ENCODE measurements around the gene MOCOS. TPM values are rescaled to one million over a fixed set of nuclear protein-coding genes. Genes with fewer than 3 reads are reported as not detected.

MOCOS gene
- total and polyA plus RNA-seq, 2 of the 8 experiments (the other 6 are each of a cell fraction or from before 2014, with no cell fraction given), result 4.7 to 5.8 TPM

DNA sequence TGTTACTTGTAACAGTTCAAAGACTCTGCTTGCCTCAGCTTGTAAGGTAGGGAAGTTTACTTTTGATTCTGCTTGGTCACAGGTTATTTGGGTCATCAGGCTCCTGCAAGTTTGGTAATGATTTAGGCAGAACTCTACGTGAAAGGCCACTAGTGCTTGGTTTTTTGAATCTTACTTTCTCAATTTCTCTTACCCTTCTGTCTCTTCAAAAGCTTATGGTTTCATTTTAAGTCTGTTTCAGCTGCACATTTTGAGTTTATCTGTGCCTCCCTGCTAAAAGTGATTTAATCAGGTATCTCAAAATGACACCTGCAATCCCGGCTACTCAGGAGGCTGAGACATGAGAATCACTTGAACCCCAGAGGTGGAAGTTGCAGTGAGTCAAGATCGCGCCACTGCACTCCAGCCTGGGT, 26.3 kb upstream of the MOCOS start (continued):
- TF ChIP-seq, protein P1, sequence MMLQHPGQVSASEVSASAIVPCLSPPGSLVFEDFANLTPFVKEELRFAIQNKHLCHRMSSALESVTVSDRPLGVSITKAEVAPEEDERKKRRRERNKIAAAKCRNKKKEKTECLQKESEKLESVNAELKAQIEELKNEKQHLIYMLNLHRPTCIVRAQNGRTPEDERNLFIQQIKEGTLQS (IDR thresholded peaks at IDR 0.05; ENCODE audit: insufficient read depth, low read depth, low read length), result no peak
- TF ChIP-seq SRF (IDR thresholded peaks at IDR 0.05; ENCODE audit: low read depth, low read length), result no peak
- TF ChIP-seq, protein P2, sequence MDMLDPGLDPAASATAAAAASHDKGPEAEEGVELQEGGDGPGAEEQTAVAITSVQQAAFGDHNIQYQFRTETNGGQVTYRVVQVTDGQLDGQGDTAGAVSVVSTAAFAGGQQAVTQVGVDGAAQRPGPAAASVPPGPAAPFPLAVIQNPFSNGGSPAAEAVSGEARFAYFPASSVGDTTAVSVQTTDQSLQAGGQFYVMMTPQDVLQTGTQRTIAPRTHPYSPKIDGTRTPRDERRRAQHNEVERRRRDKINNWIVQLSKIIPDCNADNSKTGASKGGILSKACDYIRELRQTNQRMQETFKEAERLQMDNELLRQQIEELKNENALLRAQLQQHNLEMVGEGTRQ (IDR thresholded peaks at IDR 0.05; ENCODE audit: low read length), result no peak

All from H1 (cell line).